M059J (cell line): ENCODE data around the gene OR9A2. TPM values are rescaled to one million over a fixed set of nuclear protein-coding genes. Genes with fewer than 3 reads are reported as not detected.
"Not testable (repeated sequence)": the region's sequence is repeated elsewhere in the genome, so short reads cannot be mapped to it uniquely, and the experiment has no call there.

ENCODE experiments used
- DNase-seq: peaks from one replicate; pipeline ENCODE4 v3.0.0-alpha.2; 2012; ENCODE audit warnings: low read depth
- total RNA-seq: library from RNA; depleted of rRNA; stranded (reverse); fragments of >200 nt; shearing (Covaris generic); gene quantifications from 2 replicates; pipeline ENCODE4 v1.2.3, GENCODE V29; 2014

Gene OR9A2
- total RNA-seq, 1 experiment from 2014 or later = not detected

DNA sequence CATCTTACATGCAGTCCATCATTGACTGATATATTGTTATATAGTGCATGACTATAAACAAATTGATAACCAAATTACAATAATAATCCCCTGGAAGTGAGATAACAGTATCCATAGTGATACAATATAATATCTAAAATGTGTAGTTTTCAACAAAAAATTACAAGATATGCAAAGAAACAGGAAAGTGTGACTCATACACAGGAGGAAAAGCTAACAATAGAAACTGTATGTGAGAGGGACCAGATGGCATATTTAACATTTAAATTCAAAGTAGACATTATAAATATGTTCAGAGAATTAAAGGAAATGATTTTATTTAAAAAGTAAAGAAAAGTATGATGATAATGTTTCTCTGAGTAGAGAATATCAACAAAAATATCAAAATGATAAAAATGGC lies 8.0 kb downstream of the OR9A2 start:
- no peak for DNase-seq

GRCh38 chr7:143016996-143017395 lies 9.9 kb downstream of the OR9A2 start:
- no peak for DNase-seq

DNA sequence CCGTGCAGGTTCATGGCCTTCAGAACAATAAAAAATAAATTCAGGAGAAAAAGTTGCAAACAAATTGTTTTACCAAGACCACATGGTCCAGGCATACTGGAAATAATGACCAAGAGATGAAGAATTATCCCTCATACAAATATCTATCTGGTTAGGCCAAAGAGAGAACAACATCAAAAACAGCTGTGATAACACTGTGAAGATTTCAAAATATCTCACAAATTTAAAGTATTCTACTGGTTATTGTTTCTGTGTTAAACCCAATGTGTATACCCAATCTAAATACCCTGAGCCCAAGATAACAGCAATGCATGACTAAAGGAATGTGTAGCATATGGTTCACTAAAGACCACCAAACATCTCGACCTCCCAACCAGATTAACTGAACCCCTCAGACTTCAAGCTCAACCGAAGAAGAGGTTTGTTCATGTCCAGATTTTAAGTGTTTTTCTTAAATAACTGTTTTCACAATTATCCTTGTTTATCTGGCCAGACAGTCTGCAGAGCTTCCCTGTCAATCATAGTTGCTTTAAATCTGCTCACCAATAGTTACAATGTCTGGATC lies 10.9 kb downstream of the OR9A2 start:
- no peak for DNase-seq

DNA sequence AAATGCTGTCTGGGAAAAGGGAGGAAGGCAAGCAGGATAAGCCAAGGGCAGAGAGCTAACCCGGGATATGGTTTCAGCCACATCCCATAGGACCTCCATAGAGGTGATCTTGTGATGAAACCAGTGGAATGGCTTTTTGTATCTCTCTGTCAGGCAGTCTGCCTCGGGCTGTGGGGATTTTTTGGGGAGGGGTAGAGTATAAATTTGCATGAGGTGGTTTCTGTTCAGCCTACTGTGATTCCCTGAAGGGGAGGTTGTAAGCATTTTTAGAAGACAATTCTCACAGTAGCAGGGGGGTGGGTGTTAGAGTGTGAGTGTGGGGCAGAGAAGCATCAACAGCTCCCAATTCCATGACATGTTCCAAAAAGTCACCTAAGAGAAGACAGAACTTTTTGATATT lies 11.8 kb downstream of the OR9A2 start:
- no peak for DNase-seq

- peak; percentile 67 for DNase-seq
Measured at GRCh38 chr7:143013893-143014292, 13.0 kb downstream of the OR9A2 start.

DNA sequence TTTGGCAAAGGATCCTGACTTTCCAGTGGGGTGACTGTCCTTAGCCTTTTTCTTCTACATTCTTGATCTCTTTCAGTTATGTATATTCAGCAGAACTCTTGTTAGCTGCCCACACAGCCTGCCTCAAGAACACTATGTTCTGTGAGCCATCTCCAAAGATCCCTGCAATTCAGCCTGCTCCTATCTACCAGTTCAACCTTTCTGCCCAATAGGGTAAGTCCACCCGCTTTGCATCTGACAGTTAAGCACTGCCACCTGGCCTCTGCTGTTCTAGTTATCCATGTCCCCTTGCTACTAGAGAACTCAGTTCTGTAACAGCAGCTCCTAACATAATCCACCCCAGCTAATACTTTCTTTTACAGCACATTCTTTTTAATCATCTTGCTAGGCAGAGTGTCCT lies 13.5 kb downstream of the OR9A2 start:
- no peak for DNase-seq

DNA sequence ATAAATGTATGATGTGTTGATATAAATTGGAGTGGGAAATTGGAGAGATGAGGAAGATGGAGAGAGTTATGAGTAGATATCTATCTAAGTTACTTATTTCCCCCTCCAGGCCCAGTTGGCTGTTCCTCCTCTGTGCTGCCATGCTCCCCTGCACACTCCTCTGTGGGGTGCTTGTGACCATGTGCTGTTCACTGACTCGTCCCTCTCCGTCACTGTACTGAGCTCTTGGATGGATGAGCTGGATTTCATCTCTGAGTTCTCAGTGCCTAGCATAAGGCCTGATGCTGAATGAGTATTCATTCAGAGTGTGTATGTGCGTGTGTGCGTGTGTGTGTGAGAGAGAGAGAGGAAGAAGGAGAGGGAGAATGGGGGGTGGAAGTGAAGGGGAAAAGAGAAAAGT lies 14.5 kb downstream of the OR9A2 start:
- no peak for DNase-seq

GRCh38 chr7:143012001-143012400 lies 14.9 kb downstream of the OR9A2 start:
- no peak for DNase-seq

DNA sequence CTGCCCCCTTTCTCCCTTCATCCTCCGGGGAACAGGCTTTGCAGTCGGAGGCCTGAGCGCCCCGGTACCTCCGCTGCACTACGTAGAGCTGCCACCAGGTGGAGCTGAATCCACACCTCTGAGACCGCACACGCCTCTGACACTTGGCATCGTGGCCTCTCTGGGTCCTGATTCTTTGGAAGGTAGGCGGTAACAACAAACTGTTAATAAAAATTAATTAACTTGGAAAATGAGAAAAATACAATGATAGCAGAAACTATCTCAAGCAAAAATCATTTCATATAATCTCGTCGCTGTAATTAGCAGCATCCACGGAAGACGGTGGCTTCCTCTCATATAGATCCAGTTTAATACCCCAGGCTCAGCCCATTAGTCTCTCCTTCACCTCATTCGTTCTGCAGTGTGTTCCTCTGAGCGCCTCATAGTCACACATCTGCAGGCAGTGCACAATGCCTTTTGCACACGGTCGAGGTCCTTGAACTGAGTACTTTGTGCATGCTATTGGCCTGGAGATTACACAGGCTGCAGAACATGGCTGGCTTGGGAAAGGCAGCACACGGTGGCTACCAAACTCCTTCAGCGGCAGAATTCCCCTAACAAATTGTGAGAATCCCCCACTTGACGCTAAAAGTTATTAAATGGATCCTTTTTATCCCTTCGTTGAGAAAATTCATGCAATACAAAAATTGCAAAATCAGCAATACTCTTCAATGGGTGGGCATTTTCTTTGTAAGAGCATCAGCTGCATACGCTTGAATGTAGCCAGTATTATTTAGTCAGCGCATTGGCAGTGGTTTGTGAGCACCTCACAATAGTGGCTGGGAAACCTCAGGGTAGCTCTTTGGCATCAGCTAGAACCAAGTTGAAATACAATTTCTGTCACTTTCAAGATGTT lies 18.7 kb downstream of the OR9A2 start:
- DNase-seq = peak; percentile 59

DNA sequence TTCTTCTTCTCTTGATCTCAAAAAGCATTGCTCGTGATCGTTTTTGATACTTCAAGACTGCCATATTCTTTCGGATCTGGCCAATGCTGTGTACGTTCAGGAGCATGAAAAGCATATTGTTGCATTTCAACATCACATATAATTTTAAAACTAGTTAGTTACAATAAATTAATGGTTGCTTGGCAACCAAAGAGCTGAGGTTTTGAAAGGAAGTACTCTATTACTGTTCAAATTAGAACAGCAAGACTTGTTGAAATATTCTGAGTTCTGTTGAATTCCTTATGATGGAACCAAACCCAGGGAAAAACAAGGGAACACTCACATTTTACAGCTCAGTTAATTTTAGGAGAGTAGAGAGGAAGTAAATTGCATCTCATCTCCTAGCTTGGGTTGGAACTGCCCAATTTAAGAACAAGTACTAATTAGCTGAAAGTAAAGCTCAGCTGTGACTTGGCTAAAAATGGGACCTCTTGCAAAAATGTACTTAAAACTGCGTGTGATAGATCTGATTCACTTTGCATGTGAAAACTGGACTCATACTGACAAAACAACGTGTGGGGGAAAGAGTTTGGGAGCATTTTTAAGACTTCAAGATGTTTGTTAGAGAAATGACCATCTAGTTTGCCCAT lies 21.2 kb downstream of the OR9A2 start:
- DNase-seq = no peak

GRCh38 chr7:143003393-143004051 lies 23.4 kb downstream of the OR9A2 start:
- DNase-seq = peak; percentile 34

- no peak for DNase-seq
Measured at GRCh38 chr7:143002898-143003297, 24.0 kb downstream of the OR9A2 start.

- DNase-seq = no peak
Measured at GRCh38 chr7:143002106-143002505, 24.8 kb downstream of the OR9A2 start.

DNA sequence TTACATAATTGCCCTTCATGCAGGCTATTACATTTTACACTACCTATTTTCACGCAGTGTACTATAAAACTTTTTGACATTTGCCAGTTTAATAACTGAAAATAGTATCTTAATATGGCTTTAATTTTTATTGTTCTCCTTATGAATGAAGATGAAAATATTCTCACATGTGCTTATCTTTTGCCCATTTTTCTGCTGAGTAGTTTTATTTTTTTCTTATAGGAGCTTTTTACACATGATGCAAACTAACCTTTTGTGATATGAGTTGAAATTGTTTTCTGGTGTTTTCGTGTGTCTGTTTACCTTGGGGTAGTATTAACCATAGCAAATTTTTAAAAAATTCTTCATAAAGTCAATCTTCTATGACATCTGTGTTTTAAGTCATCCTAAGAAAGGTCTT lies 26.3 kb downstream of the OR9A2 start:
- DNase-seq = no peak

DNA sequence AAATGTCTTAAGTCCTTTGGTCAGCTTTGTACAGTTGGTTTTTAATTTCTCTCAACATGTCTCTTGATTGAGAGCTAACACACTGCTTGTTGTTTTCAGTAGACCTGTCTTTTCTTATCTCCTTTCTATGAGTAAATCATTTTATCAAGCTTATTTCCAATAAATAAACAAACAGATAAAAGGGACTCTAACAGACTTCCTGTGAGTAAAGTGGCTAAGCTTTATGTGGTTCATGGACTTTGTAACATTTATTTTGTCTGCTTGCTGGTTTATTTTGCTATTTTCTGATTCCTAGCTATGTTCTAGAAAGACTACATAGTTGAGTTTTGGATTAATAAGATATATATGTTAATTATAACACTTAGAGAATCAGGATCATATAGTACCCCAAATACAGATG lies 27.1 kb downstream of the OR9A2 start:
- DNase-seq = no peak

- no peak for DNase-seq
Measured at GRCh38 chr7:142998966-142999365, 28.0 kb downstream of the OR9A2 start.

- no peak for DNase-seq
Measured at GRCh38 chr7:142997456-142997989, 29.4 kb downstream of the OR9A2 start.

- no peak for DNase-seq
Measured at GRCh38 chr7:142992427-142992826, 34.5 kb downstream of the OR9A2 start.

- DNase-seq = no peak
Measured at GRCh38 chr7:142984297-142984696, 42.6 kb downstream of the OR9A2 start.

DNA sequence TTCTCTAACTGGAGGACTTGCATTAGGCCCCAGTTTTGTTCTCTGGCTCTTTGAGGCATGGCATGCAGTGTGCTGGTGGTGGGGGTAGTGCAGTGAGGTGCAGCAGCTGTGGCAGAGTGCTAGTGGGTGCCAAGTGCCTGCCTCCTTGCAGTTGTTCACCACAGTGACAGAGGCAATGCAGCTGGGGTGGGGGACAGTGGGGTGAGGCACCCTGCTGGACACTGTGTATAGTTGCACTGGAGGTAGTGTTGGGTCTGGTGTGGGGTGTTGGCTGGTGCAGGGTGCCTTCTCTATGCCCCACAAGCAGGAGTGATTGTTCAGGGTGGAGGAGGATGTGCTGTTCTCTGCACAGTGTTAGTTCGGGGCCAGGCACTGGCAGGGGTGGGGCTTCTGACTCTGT lies 43.1 kb downstream of the OR9A2 start:
- no peak for DNase-seq

- DNase-seq = not testable (repeated sequence)
Measured at GRCh38 chr7:142978402-142978801, 48.5 kb downstream of the OR9A2 start.
